Measurements from ENCODE around the gene BICRAL. TPM values are rescaled to one million over a fixed set of nuclear protein-coding genes. Genes with fewer than 3 reads are reported as not detected.
"Not testable (repeated sequence)": the region's sequence is repeated elsewhere in the genome, so short reads cannot be mapped to it uniquely, and the experiment has no call there.

BICRAL gene
- total and polyA plus RNA-seq, 2 donors = 6.4 to 6.7 TPM

GRCh38 chr6:42786525-42786985 is 4.7 kb downstream of the BICRAL start:
- Histone ChIP-seq H3K4me1 (ENCODE audit: control insufficient read depth in 2 of 2, insufficient read depth in 2 of 2, low read length in 2 of 2) (peaks cover 7 to 23% of the 10 kb centered on the region in 2 donors), H3K27ac (ENCODE audit: low read depth in 1 of 2, low read length in 1 of 2) (no peak overlapping the region), H3K27me3 (ENCODE audit: control insufficient read depth in 2 of 2, insufficient read depth in 1 of 2, low read length in 1 of 2) (no peaks in the 10 kb centered on the region), H3K36me3 (ENCODE audit: control insufficient read depth in 2 of 2, insufficient read depth in 2 of 2, low read length in 1 of 2) (peaks cover 3 to 12% of the 10 kb centered on the region in 2 donors), H3K9me3 (ENCODE audit: control insufficient read depth in 2 of 2, insufficient read depth in 1 of 2, low read length in 1 of 2) (no peaks in the 10 kb centered on the region), H3K4me3 (ENCODE audit: low read length in 2 of 2) (no peak overlapping the region)
- 95% methylated on average over 3 of the region's 3 CpGs for WGBS
- no peak for DNase-seq (ENCODE audit: low read depth in 6 of 9, low spot score in 9 of 9)

DNA sequence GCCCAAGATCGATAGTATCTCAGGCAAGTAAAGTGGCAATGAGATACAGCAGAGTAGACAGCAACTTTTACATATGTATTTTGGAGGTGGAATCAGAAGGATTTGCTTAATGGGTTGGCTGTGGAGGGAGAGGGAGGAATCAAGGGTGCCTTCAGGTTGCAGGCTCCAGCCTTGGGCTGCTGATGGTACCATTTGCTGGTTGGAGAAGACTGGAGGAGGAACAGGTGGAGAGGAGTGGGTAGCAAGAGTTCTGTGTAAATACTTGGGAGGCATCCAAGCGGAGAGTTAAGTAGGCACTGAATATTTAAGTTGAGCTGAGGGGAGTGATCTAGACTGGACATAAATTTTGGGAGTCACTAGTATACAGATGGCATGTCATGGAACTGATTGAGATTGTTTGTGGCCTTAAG is 5.2 kb downstream of the BICRAL start:
- Histone ChIP-seq H3K27me3 (ENCODE audit: control insufficient read depth in 2 of 2, insufficient read depth in 1 of 2, low read length in 1 of 2) (no peaks in the 10 kb centered on the region), H3K36me3 (ENCODE audit: control insufficient read depth in 2 of 2, insufficient read depth in 2 of 2, low read length in 1 of 2) (peaks cover 3 to 12% of the 10 kb centered on the region in 2 donors), H3K4me1 (ENCODE audit: control insufficient read depth in 2 of 2, insufficient read depth in 2 of 2, low read length in 2 of 2) (peaks cover 7 to 23% of the 10 kb centered on the region in 2 donors), H3K27ac (ENCODE audit: low read depth in 1 of 2, low read length in 1 of 2) (no peak overlapping the region), H3K4me3 (ENCODE audit: low read length in 2 of 2) (no peak overlapping the region), H3K9me3 (ENCODE audit: control insufficient read depth in 2 of 2, insufficient read depth in 1 of 2, low read length in 1 of 2) (no peaks in the 10 kb centered on the region)
- 84% methylated on average over 2 of the region's 2 CpGs for WGBS
- DNase-seq (ENCODE audit: low read depth in 6 of 9, low spot score in 9 of 9) = no peak

- H3K9me3 ChIP-seq (ENCODE audit: control insufficient read depth in 2 of 2, insufficient read depth in 1 of 2, low read length in 1 of 2) = no peaks in the 10 kb centered on the region
- no peak for DNase-seq (ENCODE audit: low read depth in 6 of 9, low spot score in 9 of 9)
- H3K4me1 ChIP-seq (ENCODE audit: control insufficient read depth in 2 of 2, insufficient read depth in 2 of 2, low read length in 2 of 2) = peaks cover 7 to 23% of the 10 kb centered on the region in 2 donors
- no peak overlapping the region for H3K4me3 ChIP-seq (ENCODE audit: low read length in 2 of 2)
- 97% methylated on average over 4 of the region's 4 CpGs for WGBS
- no peak overlapping the region for H3K27ac ChIP-seq (ENCODE audit: low read depth in 1 of 2, low read length in 1 of 2)
- H3K36me3 ChIP-seq (ENCODE audit: control insufficient read depth in 2 of 2, insufficient read depth in 2 of 2, low read length in 1 of 2) = peaks cover 3 to 12% of the 10 kb centered on the region in 2 donors
- H3K27me3 ChIP-seq (ENCODE audit: control insufficient read depth in 2 of 2, insufficient read depth in 1 of 2, low read length in 1 of 2) = no peaks in the 10 kb centered on the region
Observed at GRCh38 chr6:42788671-42789070, 6.8 kb downstream of the BICRAL start.

GRCh38 chr6:42790549-42791181 is 8.8 kb downstream of the BICRAL start:
- H3K27me3 ChIP-seq (ENCODE audit: control insufficient read depth in 2 of 2, insufficient read depth in 1 of 2, low read length in 1 of 2) = no peaks in the 10 kb centered on the region
- DNase-seq (ENCODE audit: low read depth in 6 of 9, low spot score in 9 of 9) = no peak
- H3K36me3 ChIP-seq (ENCODE audit: control insufficient read depth in 2 of 2, insufficient read depth in 2 of 2, low read length in 1 of 2) = peaks cover 3 to 12% of the 10 kb centered on the region in 2 donors
- 90% methylated on average over 5 of the region's 5 CpGs for WGBS
- H3K27ac ChIP-seq (ENCODE audit: low read depth in 1 of 2, low read length in 1 of 2) = peak overlapping the region in 1 of 2 donors; percentile 47
- no peak overlapping the region for H3K4me3 ChIP-seq (ENCODE audit: low read length in 2 of 2)
- H3K9me3 ChIP-seq (ENCODE audit: control insufficient read depth in 2 of 2, insufficient read depth in 1 of 2, low read length in 1 of 2) = no peaks in the 10 kb centered on the region
- peaks cover 5 to 16% of the 10 kb centered on the region in 2 donors for H3K4me1 ChIP-seq (ENCODE audit: control insufficient read depth in 2 of 2, insufficient read depth in 2 of 2, low read length in 2 of 2)

DNA sequence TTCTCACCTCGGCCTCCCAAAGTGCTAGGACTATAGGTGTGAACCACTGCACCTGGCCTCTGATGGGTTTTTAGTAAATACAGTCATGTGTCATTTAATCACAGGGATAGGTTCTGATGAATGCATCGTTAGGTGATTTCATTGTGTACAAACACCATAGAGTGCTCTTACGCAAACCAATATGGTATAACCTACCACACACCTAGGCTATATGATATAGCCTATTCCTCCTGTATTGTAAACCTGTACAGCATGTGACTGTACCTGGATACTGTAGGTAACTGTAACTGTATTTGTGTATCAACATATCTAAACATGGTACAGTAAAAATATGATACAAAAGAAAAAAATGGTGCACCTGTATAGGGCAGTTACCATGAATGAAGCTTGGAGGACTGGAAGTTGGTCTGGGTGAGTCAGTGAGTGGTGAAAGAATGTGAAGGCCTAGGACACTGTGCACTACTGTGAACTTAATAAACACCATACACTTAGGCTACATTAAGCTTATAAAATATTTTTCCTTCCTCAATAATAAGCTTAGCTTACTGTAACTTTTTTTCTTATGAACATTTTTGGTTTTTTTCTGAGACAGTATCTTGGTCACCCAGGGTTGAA is 10.0 kb downstream of the BICRAL start:
- H3K9me3 ChIP-seq (ENCODE audit: control insufficient read depth in 2 of 2, insufficient read depth in 1 of 2, low read length in 1 of 2) = no peaks in the 10 kb centered on the region
- WGBS = 97% methylated on average over 3 of the region's 3 CpGs
- peaks cover 3 to 12% of the 10 kb centered on the region in 2 donors for H3K36me3 ChIP-seq (ENCODE audit: control insufficient read depth in 2 of 2, insufficient read depth in 2 of 2, low read length in 1 of 2)
- no peaks in the 10 kb centered on the region for H3K27me3 ChIP-seq (ENCODE audit: control insufficient read depth in 2 of 2, insufficient read depth in 1 of 2, low read length in 1 of 2)
- no peak overlapping the region for H3K4me3 ChIP-seq (ENCODE audit: low read length in 2 of 2)
- peaks cover 3 to 11% of the 10 kb centered on the region in 2 donors for H3K4me1 ChIP-seq (ENCODE audit: control insufficient read depth in 2 of 2, insufficient read depth in 2 of 2, low read length in 2 of 2)
- no peak for DNase-seq (ENCODE audit: low read depth in 6 of 9, low spot score in 9 of 9)
- no peak overlapping the region for H3K27ac ChIP-seq (ENCODE audit: low read depth in 1 of 2, low read length in 1 of 2)

GRCh38 chr6:42795651-42796050 is 13.8 kb downstream of the BICRAL start:
- no peak overlapping the region for H3K4me3 ChIP-seq (ENCODE audit: low read length in 2 of 2)
- DNase-seq (ENCODE audit: low read depth in 6 of 9, low spot score in 9 of 9) = no peak
- H3K27ac ChIP-seq (ENCODE audit: low read depth in 1 of 2, low read length in 1 of 2) = no peak overlapping the region
- no peaks in the 10 kb centered on the region for H3K27me3 ChIP-seq (ENCODE audit: control insufficient read depth in 2 of 2, insufficient read depth in 1 of 2, low read length in 1 of 2)
- 98% methylated on average over 1 of the region's 1 CpG for WGBS
- H3K36me3 ChIP-seq (ENCODE audit: control insufficient read depth in 2 of 2, insufficient read depth in 2 of 2, low read length in 1 of 2) = no peaks in the 10 kb centered on the region
- peaks cover 0 to 2% of the 10 kb centered on the region in 2 donors for H3K4me1 ChIP-seq (ENCODE audit: control insufficient read depth in 2 of 2, insufficient read depth in 2 of 2, low read length in 2 of 2)
- H3K9me3 ChIP-seq (ENCODE audit: control insufficient read depth in 2 of 2, insufficient read depth in 1 of 2, low read length in 1 of 2) = no peaks in the 10 kb centered on the region

- Histone ChIP-seq H3K36me3 (ENCODE audit: control insufficient read depth in 2 of 2, insufficient read depth in 2 of 2, low read length in 1 of 2) (no peaks in the 10 kb centered on the region), H3K27ac (ENCODE audit: low read depth in 1 of 2, low read length in 1 of 2) (no peak overlapping the region), H3K4me3 (ENCODE audit: low read length in 2 of 2) (no peak overlapping the region), H3K9me3 (ENCODE audit: control insufficient read depth in 2 of 2, insufficient read depth in 1 of 2, low read length in 1 of 2) (no peaks in the 10 kb centered on the region), H3K27me3 (ENCODE audit: control insufficient read depth in 2 of 2, insufficient read depth in 1 of 2, low read length in 1 of 2) (no peaks in the 10 kb centered on the region), H3K4me1 (ENCODE audit: control insufficient read depth in 2 of 2, insufficient read depth in 2 of 2, low read length in 2 of 2) (no peaks in the 10 kb centered on the region)
- WGBS = 92% methylated on average over 4 of the region's 4 CpGs
- DNase-seq (ENCODE audit: low read depth in 6 of 9, low spot score in 9 of 9) = no peak
Observed at GRCh38 chr6:42796171-42796570, 14.3 kb downstream of the BICRAL start.

GRCh38 chr6:42797696-42798095 is 15.8 kb downstream of the BICRAL start:
- not testable (repeated sequence) for DNase-seq (ENCODE audit: low read depth in 6 of 9, low spot score in 9 of 9); H3K4me1 ChIP-seq (ENCODE audit: control insufficient read depth in 2 of 2, insufficient read depth in 2 of 2, low read length in 2 of 2); H3K4me3 ChIP-seq (ENCODE audit: low read length in 2 of 2); H3K36me3 ChIP-seq (ENCODE audit: control insufficient read depth in 2 of 2, insufficient read depth in 2 of 2, low read length in 1 of 2); H3K27me3 ChIP-seq (ENCODE audit: control insufficient read depth in 2 of 2, insufficient read depth in 1 of 2, low read length in 1 of 2); H3K9me3 ChIP-seq (ENCODE audit: control insufficient read depth in 2 of 2, insufficient read depth in 1 of 2, low read length in 1 of 2); H3K27ac ChIP-seq (ENCODE audit: low read depth in 1 of 2, low read length in 1 of 2)
- WGBS = 96% methylated on average over 3 of the region's 3 CpGs

DNA sequence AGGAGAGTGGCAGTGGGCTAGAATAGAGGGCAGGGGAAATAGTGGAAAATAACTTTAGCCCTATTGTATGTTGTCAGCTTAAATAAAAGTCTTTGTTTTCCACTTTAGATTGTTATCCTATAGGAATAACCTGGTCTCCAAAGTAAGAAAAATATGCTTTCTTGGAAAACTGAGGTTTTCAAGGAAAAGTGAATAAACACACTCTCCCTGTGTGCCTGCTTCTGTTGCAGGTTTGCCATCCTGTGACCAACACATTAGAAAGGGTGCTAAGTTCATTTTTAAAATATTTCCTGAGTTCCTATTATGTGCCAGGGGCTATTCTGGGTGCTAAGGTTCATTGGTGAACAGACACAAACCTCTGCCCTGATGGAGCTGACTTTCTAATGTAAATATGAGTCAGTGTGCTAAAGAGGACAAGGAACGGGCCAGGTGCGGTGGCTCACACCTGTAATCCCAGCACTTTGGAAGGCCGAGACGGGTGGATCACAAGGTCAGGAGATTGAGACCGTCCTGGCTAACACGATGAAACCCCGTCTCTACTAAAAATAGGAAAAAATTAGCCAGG is 23.5 kb downstream of the BICRAL start:
- WGBS = 98% methylated on average over 7 of the region's 7 CpGs
- DNase-seq (ENCODE audit: low read depth in 6 of 9, low spot score in 9 of 9) = no peak
- Histone ChIP-seq H3K36me3 (ENCODE audit: control insufficient read depth in 2 of 2, insufficient read depth in 2 of 2, low read length in 1 of 2) (no peaks in the 10 kb centered on the region), H3K27me3 (ENCODE audit: control insufficient read depth in 2 of 2, insufficient read depth in 1 of 2, low read length in 1 of 2) (no peaks in the 10 kb centered on the region), H3K9me3 (ENCODE audit: control insufficient read depth in 2 of 2, insufficient read depth in 1 of 2, low read length in 1 of 2) (no peaks in the 10 kb centered on the region), H3K4me1 (ENCODE audit: control insufficient read depth in 2 of 2, insufficient read depth in 2 of 2, low read length in 2 of 2) (no peaks in the 10 kb centered on the region), H3K27ac (ENCODE audit: low read depth in 1 of 2, low read length in 1 of 2) (no peak overlapping the region), H3K4me3 (ENCODE audit: low read length in 2 of 2) (no peak overlapping the region)
